Dermis microvascular lymphatic vessel endothelial cell (primary cell): ENCODE data around the gene SMARCC2. TPM values are rescaled to one million over a fixed set of nuclear protein-coding genes. Genes with fewer than 3 reads are reported as not detected.
A peak's percentile ranks its signal among the peaks of the same experiment; 100 is the strongest.
"Not testable (repeated sequence)": the region's sequence is repeated elsewhere in the genome, so short reads cannot be mapped to it uniquely, and the experiment has no call there.

Experiments
- DNase-seq, 2 donors: peaks; one replicate each; pipeline versions ENCODE4 v3.0.0 to v3.0.0-alpha.2; 2010; ENCODE audit warnings: low read depth in 2 of 2
- total RNA-seq: library from RNA; depleted of rRNA; stranded (reverse); fragments of >200 nt; gene quantifications from 2 replicates; pipeline ENCODE4 v1.2.1, GENCODE V29; 2014

The SMARCC2 gene
- total RNA-seq, 1 donor from 2014 or later, result 32.6 TPM

GRCh38 chr12:56165369-56165768 lies 23.9 kb downstream of the SMARCC2 start:
- no peak for DNase-seq

DNA sequence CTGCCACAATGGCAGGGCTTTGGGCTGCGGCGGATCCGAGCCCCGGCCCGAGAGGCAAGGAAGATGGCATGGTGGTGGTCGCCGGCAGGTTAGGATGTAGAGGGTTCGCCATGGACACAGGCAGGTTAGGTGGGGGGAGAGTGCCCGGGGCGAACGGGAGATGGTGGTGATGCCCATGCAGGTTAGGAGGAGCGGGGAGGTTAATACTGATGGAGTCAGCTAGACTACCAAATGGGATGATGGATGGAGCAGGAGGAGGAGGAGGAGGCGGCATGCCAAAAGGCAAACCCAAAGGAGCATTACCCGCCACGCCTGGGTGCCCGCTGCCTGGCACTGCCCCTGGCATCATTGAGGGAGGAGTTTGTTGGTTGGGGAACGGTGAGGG lies 24.9 kb downstream of the SMARCC2 start:
- DNase-seq, result no peak

- DNase-seq, result no peak
These were observed 25.5 kb downstream of the SMARCC2 start for GRCh38 chr12:56163533-56164344.

- DNase-seq, result no peak
These were observed 26.6 kb downstream of the SMARCC2 start for GRCh38 chr12:56162468-56163290.

DNA sequence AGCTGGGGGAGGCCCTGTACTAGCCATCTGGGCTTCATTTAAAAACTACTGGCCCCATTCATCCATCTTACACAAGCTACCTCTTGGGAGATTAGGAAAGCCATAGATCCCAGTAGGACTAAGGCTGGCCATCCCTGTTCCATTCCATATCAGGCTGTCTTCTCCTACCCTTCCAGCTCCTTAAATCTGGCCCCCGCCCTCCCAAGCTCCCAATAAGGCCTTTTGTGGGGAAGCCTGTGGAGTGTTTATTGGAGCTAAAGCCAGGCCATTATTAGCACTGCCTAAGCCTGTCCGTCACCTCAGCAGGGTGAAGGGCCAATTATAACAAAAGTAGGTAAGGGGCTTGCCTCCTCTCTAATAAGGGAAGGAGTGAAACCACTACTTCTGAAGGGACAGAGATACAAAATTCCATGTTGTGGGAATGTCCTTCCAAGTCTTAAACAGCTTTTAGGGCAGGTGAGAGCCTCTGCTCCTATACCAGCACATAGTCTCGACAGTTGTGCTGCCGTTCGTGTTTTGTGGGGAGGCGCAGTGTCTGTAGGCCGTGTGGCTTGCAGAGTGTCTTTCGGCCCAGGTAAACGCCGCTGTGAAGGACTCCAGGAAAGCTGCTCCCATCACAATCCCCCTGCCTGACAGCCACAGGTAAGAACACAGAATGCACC lies 27.5 kb downstream of the SMARCC2 start:
- no peak for DNase-seq

DNA sequence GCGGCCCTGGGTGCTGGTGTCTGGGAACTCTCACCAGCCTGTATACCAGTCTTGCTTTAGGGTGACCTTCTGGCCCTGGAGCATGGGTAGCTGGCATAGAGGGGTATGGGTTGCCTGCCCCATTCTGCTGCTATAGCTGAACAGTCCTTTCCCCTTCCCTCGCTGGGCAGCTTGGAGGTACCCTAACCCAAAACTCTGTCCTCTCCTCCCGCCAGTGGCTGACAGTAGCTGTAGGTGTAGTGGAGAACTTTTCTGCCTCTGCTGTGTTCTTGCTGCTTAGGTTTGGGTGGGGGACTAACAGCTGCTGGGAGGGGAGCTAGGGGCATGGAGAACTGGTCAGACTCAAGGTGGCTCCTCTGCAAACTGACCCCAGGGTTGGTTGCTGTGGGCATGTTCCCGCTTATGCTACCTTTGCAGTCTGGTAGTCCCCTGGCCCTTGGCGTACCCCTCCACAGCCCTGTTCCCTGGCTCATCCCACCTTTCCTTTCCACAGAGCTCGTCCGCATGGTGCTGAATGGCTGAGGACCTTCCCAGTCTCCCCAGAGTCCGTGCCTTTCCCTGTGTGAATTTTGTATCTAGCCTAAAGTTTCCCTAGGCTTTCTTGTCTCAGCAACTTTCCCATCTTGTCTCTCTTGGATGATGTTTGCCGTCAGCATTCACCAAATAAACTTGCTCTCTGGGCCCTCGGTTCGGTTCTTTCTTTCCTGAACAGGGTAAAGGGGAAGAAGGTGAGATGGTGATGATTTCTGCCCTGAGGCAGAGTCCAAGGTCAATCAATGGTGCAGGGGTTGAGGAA lies 28.2 kb downstream of the SMARCC2 start:
- no peak for DNase-seq

GRCh38 chr12:56160193-56160763 lies 29.0 kb downstream of the SMARCC2 start:
- DNase-seq, result peak; percentile 52 to 87

DNA sequence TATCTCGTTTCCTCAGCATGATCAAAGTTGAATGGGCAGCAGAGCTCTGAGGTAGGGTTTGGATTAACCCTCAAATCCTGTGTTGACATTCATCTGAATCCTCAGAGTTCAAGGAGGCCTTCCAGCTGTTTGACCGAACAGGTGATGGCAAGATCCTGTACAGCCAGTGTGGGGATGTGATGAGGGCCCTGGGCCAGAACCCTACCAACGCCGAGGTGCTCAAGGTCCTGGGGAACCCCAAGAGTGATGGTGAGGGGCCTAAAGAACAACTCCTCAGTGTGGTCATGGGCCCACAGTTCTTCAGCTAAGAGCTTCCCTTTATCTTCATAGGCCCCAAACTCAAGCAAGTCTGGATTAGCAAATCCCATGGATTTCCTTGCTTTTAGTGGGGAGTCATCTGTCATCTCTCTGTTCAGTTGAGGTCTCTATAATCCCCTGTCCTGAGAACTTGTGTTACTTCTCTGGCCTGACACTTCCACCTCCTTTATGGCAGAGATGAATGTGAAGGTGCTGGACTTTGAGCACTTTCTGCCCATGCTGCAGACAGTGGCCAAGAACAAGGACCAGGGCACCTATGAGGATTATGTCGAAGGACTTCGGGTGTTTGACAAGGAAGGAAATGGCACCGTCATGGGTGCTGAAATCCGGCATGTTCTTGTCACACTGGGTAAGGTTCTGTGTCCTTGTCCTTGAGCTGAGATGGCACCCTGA lies 29.6 kb downstream of the SMARCC2 start:
- DNase-seq, result no peak

GRCh38 chr12:56158926-56159461 lies 30.3 kb downstream of the SMARCC2 start:
- DNase-seq, result peak in 1 of 2 donors; percentile 65

GRCh38 chr12:56158029-56158925 lies 31.0 kb downstream of the SMARCC2 start, which contains the start of gene MYL6:
MYL6 (plus strand) TSS chr12:56158359; CDS start chr12:56158402, 43 bp downstream.
- DNase-seq, result peak; percentile 97 to 99

- peak; percentile 84 to 88 for DNase-seq
These were observed 31.9 kb downstream of the SMARCC2 start for GRCh38 chr12:56157201-56158028.

- DNase-seq, result not testable (repeated sequence)
These were observed 32.7 kb downstream of the SMARCC2 start for GRCh38 chr12:56156464-56157200.

DNA sequence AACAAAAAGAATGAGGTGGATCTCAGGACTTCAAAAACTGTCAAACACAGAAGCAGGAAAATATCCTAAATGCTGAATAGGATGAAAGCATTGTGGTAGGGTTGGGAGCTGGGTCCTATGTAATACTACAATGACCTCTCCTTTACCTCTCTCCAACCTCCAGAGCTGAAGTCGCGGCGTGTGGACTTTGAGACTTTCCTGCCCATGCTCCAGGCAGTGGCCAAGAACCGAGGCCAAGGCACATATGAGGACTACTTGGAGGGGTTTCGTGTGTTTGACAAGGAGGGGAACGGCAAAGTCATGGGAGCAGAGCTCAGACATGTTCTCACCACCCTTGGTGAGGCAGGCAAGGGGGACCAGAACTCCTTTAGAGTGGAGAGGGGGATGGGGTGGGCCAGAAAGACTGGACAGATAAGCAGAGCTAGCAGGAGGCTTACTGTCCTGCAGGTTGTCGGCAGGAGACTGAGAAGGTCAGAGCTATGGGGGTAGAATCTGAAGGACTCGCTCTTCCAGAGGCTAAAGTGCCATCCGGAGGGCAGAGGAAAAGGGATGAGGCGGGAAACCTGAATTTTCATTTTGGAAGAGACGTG lies 33.9 kb downstream of the SMARCC2 start:
- DNase-seq, result no peak

- DNase-seq, result no peak
These were observed 34.5 kb downstream of the SMARCC2 start for GRCh38 chr12:56154818-56155217.

- no peak for DNase-seq
These were observed 35.0 kb downstream of the SMARCC2 start for GRCh38 chr12:56154246-56154771.

DNA sequence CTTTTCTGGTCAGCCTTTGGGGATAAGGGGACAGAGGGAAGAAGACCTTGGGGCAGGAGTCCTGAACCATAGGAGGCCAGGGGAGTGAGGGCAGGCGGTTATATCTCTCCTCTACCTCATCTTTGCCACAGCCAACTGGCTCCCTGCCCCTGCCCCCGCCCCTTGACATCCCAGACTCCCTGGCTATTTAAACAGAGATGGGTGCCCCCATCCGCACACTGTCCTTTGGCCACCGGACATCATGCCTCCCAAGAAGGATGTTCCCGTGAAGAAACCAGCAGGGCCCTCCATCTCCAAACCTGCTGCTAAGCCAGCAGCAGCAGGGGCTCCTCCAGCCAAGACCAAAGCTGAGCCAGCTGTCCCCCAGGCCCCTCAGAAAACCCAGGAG lies 35.6 kb downstream of the SMARCC2 start:
- DNase-seq, result no peak
